ENCODE measurements around the gene NCOA6. TPM values are rescaled to one million over a fixed set of nuclear protein-coding genes. Genes with fewer than 3 reads are reported as not detected.
"Not testable (repeated sequence)": the region's sequence is repeated elsewhere in the genome, so short reads cannot be mapped to it uniquely, and the experiment has no call there.

NCOA6 gene
- total and polyA plus RNA-seq, 5 donors from 2014 or later = 1.7 to 31.5 (median 3.9) TPM

DNA sequence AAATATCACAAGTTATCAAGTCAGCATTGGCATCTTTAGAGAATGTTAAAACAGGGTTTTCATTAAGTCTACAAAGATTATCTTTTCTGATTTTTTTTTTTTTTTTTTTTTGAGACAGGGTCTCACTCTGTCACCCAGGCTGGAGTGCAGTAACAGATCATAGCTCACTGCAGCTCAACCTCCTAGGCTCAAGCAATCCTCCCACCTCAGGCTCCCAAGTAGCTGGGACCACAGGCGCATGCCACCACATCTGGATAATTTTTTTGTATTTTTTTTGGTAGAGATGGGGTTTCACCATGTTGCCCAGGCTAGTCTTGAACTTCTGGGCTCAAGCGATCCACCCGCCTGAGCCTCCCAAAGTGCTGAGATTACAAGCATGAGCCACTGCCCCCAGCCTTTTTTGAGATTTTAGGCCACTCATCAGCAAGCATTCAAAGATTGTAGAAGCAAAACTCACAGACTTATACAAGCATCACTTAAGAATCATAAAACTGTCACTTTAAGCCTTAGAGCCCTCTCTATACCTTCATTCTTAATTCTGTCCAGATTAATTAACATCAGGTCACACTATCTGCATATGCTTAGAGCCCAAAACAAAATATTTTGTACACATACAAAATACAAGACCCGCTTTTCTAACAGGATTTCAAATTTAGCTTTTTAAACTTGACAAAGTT is 32.6 kb downstream of the NCOA6 start:
- Mint-ChIP-seq H3K4me3 (no peak overlapping the region), H3K27me3 (no peaks in the 10 kb centered on the region), H3K27ac (peak overlapping the region in 2 of 3 donors; percentile 12 to 69), H3K36me3 (peaks cover 2% of the 10 kb centered on the region), H3K4me1 (peaks cover 12 to 33% (median 17%) of the 10 kb centered on the region in 4 donors), H3K9me3 (no peaks in the 10 kb centered on the region)
- no peak overlapping the region for H3K27ac ChIP-seq (ENCODE audit: insufficient read depth, low read length, poor library complexity, severe bottlenecking)
- H3K4me1 ChIP-seq (ENCODE audit: control insufficient read depth, insufficient read depth, low read length, poor library complexity, severe bottlenecking) = no peaks in the 10 kb centered on the region
- no peaks in the 10 kb centered on the region for H3K27me3 ChIP-seq (ENCODE audit: control insufficient read depth, insufficient read depth, low read length)
- ATAC-seq (ENCODE audit: low read depth in 2 of 2) (no peak), DNase-seq (no peak)
- H3K4me3 ChIP-seq (ENCODE audit: low read depth, low read length) = no peak overlapping the region
- H3K36me3 ChIP-seq (ENCODE audit: control insufficient read depth, insufficient read depth, low read length) = peaks cover 10% of the 10 kb centered on the region
- no peaks in the 10 kb centered on the region for H3K9me3 ChIP-seq (ENCODE audit: control insufficient read depth in 2 of 2, low read length in 2 of 2)

DNA sequence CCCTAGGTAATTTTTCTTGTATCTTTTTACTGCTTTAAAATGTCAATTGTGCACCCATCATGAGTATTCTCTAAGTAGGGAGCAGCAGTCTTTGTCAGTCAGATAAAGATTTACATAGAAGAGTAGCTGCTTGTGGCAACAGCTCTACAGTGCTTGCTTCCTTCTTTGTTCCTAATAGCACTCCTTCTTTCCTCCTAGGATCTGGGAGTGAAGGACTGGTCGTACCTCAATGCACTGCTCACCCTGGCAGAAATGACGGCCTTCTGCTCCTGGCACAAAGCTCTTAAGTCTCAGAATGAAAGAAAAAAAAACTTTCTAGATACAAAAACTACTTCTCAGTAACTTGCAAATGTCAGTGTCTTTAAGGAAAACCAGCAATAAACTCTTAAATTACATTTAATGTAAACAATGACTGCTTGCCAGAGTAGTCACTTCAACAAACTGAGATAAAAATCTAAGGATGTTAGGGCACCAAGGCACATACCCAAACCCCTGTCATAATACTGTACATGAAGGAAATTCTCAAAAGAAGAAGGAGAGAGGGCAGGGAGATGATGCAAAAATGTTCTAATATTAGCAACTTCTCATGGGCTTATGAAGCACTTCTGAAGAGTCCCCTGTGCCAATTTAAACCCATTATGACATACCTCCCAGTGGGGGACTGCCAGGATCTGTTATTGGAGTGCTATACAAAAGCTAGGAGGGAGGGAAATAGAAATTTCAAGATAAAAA is 34.0 kb downstream of the NCOA6 start:
- Mint-ChIP-seq H3K4me3 (no peak overlapping the region), H3K27ac (no peak overlapping the region), H3K9me3 (no peaks in the 10 kb centered on the region), H3K36me3 (peaks cover 2% of the 10 kb centered on the region), H3K27me3 (no peaks in the 10 kb centered on the region), H3K4me1 (peaks cover 12 to 30% (median 17%) of the 10 kb centered on the region in 4 donors)
- H3K4me1 ChIP-seq (ENCODE audit: control insufficient read depth, insufficient read depth, low read length, poor library complexity, severe bottlenecking) = no peaks in the 10 kb centered on the region
- no peak for ATAC-seq (ENCODE audit: low read depth in 2 of 2)
- H3K4me3 ChIP-seq (ENCODE audit: low read depth, low read length) = no peak overlapping the region
- H3K9me3 ChIP-seq (ENCODE audit: control insufficient read depth in 2 of 2, low read length in 2 of 2) = no peaks in the 10 kb centered on the region
- DNase-seq = no peak
- H3K36me3 ChIP-seq (ENCODE audit: control insufficient read depth, insufficient read depth, low read length) = peaks cover 14% of the 10 kb centered on the region
- no peak overlapping the region for H3K27ac ChIP-seq (ENCODE audit: insufficient read depth, low read length, poor library complexity, severe bottlenecking)
- H3K27me3 ChIP-seq (ENCODE audit: control insufficient read depth, insufficient read depth, low read length) = no peaks in the 10 kb centered on the region

DNA sequence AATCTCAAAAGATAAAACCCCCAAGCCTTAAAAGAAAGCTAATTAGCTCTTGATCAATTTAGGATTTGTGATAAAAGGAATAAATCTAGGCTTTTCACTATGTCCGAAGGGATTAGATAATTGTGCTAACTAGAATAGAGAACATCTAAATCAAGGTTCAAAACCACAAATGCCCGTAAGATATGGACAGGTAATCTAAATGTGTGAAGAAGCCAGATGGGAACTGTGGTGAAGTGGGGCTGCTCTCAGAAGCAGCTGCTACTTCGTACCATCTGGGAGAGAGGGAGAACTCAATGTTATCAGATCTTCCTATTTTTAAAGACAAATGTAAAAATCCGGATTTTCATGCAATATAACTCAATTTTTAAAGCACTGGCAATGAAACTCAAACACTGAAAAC is 44.2 kb downstream of the NCOA6 start:
- H3K27ac ChIP-seq (ENCODE audit: insufficient read depth, low read length, poor library complexity, severe bottlenecking) = no peak overlapping the region
- Mint-ChIP-seq H3K36me3 (peaks cover 5% of the 10 kb centered on the region), H3K9me3 (no peaks in the 10 kb centered on the region), H3K4me3 (no peak overlapping the region), H3K27me3 (no peaks in the 10 kb centered on the region), H3K4me1 (peaks cover 0 to 4% (median under 1%) of the 10 kb centered on the region in 4 donors), H3K27ac (no peak overlapping the region)
- peaks cover 13% of the 10 kb centered on the region for H3K36me3 ChIP-seq (ENCODE audit: control insufficient read depth, insufficient read depth, low read length)
- ATAC-seq (ENCODE audit: low read depth in 2 of 2) (no peak), DNase-seq (no peak)
- no peaks in the 10 kb centered on the region for H3K27me3 ChIP-seq (ENCODE audit: control insufficient read depth, insufficient read depth, low read length)
- H3K9me3 ChIP-seq (ENCODE audit: control insufficient read depth in 2 of 2, low read length in 2 of 2) = no peaks in the 10 kb centered on the region
- H3K4me1 ChIP-seq (ENCODE audit: control insufficient read depth, insufficient read depth, low read length, poor library complexity, severe bottlenecking) = no peaks in the 10 kb centered on the region
- no peak overlapping the region for H3K4me3 ChIP-seq (ENCODE audit: low read depth, low read length)

DNA sequence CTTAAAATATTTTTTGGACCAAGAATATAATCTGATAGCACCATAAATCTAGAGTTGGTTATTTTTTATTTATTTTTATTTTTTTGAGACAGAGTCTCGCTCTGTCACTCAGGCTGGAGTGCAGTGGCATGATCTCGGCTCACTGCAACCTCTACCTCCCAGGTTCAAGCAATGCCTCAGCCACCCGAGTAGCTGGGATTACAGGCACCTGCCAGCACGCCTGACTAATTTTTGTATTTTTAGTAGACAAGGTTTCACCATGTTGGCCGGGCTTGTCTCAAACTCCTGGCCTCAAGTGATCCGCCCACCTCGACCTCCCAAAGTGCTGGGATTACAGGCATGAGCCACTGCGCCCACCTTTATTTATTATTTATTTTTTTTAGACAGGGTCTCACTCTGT is 45.2 kb downstream of the NCOA6 start:
- H3K27me3 Mint-ChIP-seq; H3K4me1 ChIP-seq (ENCODE audit: control insufficient read depth, insufficient read depth, low read length, poor library complexity, severe bottlenecking); H3K9me3 ChIP-seq (ENCODE audit: control insufficient read depth in 2 of 2, low read length in 2 of 2); H3K4me3 ChIP-seq (ENCODE audit: low read depth, low read length); ATAC-seq (ENCODE audit: low read depth in 2 of 2); H3K9me3 Mint-ChIP-seq; H3K27ac Mint-ChIP-seq; DNase-seq; H3K4me1 Mint-ChIP-seq; H3K27ac ChIP-seq (ENCODE audit: insufficient read depth, low read length, poor library complexity, severe bottlenecking); H3K27me3 ChIP-seq (ENCODE audit: control insufficient read depth, insufficient read depth, low read length); H3K4me3 Mint-ChIP-seq; H3K36me3 Mint-ChIP-seq: not testable (repeated sequence)
- peaks cover 20% of the 10 kb centered on the region for H3K36me3 ChIP-seq (ENCODE audit: control insufficient read depth, insufficient read depth, low read length)

DNA sequence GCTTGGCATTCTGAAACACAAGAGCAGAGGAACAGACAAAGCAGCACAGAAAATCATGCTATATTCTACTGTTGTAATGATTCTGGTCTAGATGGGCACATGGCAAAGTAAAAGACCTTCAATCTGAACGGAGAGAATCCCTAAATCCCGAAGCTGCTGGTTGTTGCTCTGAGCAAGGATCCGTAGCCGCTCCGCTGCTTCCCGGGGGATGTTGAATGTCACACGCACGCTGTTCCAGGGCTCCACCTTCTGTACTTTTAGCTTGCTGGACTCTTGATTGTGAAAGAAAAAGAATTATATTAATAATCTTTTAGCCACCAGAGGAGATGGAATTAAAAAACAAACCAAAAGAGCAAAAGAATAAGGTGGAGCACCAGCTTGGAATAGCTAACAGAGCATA is 49.3 kb downstream of the NCOA6 start:
- H3K27ac ChIP-seq (ENCODE audit: insufficient read depth, low read length, poor library complexity, severe bottlenecking) = no peak overlapping the region
- Mint-ChIP-seq H3K4me3 (no peak overlapping the region), H3K4me1 (peaks cover 0 to 4% (median 0%) of the 10 kb centered on the region in 4 donors), H3K27me3 (no peaks in the 10 kb centered on the region), H3K36me3 (peaks cover 29% of the 10 kb centered on the region), H3K9me3 (no peaks in the 10 kb centered on the region), H3K27ac (no peak overlapping the region)
- no peaks in the 10 kb centered on the region for H3K27me3 ChIP-seq (ENCODE audit: control insufficient read depth, insufficient read depth, low read length)
- DNase-seq = no peak
- no peak overlapping the region for H3K4me3 ChIP-seq (ENCODE audit: low read depth, low read length)
- no peaks in the 10 kb centered on the region for H3K9me3 ChIP-seq (ENCODE audit: control insufficient read depth in 2 of 2, low read length in 2 of 2)
- no peaks in the 10 kb centered on the region for H3K4me1 ChIP-seq (ENCODE audit: control insufficient read depth, insufficient read depth, low read length, poor library complexity, severe bottlenecking)
- ATAC-seq (ENCODE audit: low read depth in 2 of 2) = no peak
- peaks cover 49% of the 10 kb centered on the region for H3K36me3 ChIP-seq (ENCODE audit: control insufficient read depth, insufficient read depth, low read length)

DNA sequence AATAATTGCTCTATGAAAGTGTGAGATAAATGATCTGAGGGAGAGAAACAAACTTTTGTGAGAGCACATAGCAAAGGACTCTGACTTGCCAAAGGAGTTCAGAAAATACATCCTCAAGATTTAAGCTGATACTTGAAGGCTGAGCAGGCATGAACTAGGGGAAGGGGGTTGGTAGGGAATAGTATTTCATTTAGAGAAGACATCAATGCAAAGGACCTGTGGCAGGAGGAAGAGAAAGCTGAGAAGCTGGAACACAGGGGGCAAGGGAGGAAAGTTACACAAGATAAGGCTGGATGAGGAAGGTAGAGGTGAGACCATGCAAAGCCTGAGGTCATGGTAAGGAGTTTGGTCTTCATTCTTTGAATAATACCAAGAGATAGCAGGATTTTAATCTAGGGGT is 50.6 kb downstream of the NCOA6 start:
- Mint-ChIP-seq H3K4me1 (peaks cover 0 to 5% (median under 1%) of the 10 kb centered on the region in 4 donors), H3K27ac (peak overlapping the region in 1 of 3 donors; percentile 5), H3K9me3 (no peaks in the 10 kb centered on the region), H3K27me3 (no peaks in the 10 kb centered on the region), H3K4me3 (no peak overlapping the region), H3K36me3 (peaks cover 29% of the 10 kb centered on the region)
- H3K27ac ChIP-seq (ENCODE audit: insufficient read depth, low read length, poor library complexity, severe bottlenecking) = no peak overlapping the region
- no peak overlapping the region for H3K4me3 ChIP-seq (ENCODE audit: low read depth, low read length)
- no peaks in the 10 kb centered on the region for H3K27me3 ChIP-seq (ENCODE audit: control insufficient read depth, insufficient read depth, low read length)
- H3K9me3 ChIP-seq (ENCODE audit: control insufficient read depth in 2 of 2, low read length in 2 of 2) = no peaks in the 10 kb centered on the region
- peaks cover 47% of the 10 kb centered on the region for H3K36me3 ChIP-seq (ENCODE audit: control insufficient read depth, insufficient read depth, low read length)
- H3K4me1 ChIP-seq (ENCODE audit: control insufficient read depth, insufficient read depth, low read length, poor library complexity, severe bottlenecking) = no peaks in the 10 kb centered on the region
- DNase-seq = no peak
- no peak for ATAC-seq (ENCODE audit: low read depth in 2 of 2)

DNA sequence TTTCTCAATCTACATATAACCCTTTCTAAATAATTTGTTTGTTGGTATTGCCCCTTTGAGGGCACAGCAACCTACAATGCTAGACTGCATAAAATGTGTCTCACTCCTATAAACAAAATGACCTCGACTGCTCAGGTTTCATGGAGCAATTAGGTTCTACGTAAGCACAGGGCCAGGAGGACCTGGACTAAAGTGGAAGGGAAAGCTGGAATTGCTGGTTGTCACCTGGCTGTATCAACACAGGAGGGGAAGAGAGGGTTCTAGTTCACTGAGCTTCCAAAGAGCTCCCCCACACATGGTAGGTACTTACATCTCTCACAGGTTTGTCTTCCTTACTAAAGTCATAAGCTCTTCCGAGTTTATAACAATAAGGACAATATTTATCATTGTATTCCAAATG is 51.0 kb downstream of the NCOA6 start:
- no peak overlapping the region for H3K4me3 Mint-ChIP-seq
- peaks cover 0 to 9% (median 3%) of the 10 kb centered on the region in 4 donors for H3K4me1 Mint-ChIP-seq
- no peaks in the 10 kb centered on the region for H3K27me3 ChIP-seq (ENCODE audit: control insufficient read depth, insufficient read depth, low read length)
- ATAC-seq (ENCODE audit: low read depth in 2 of 2) (no peak), DNase-seq (no peak)
- peaks cover 29% of the 10 kb centered on the region for H3K36me3 Mint-ChIP-seq
- H3K4me1 ChIP-seq (ENCODE audit: control insufficient read depth, insufficient read depth, low read length, poor library complexity, severe bottlenecking) = no peaks in the 10 kb centered on the region
- peaks cover 45% of the 10 kb centered on the region for H3K36me3 ChIP-seq (ENCODE audit: control insufficient read depth, insufficient read depth, low read length)
- H3K4me3 ChIP-seq (ENCODE audit: low read depth, low read length) = no peak overlapping the region
- H3K9me3 Mint-ChIP-seq = no peaks in the 10 kb centered on the region
- no peak overlapping the region for H3K27ac ChIP-seq (ENCODE audit: insufficient read depth, low read length, poor library complexity, severe bottlenecking)
- H3K27me3 Mint-ChIP-seq = no peaks in the 10 kb centered on the region
- H3K9me3 ChIP-seq (ENCODE audit: control insufficient read depth in 2 of 2, low read length in 2 of 2) = no peaks in the 10 kb centered on the region
- no peak overlapping the region for H3K27ac Mint-ChIP-seq

DNA sequence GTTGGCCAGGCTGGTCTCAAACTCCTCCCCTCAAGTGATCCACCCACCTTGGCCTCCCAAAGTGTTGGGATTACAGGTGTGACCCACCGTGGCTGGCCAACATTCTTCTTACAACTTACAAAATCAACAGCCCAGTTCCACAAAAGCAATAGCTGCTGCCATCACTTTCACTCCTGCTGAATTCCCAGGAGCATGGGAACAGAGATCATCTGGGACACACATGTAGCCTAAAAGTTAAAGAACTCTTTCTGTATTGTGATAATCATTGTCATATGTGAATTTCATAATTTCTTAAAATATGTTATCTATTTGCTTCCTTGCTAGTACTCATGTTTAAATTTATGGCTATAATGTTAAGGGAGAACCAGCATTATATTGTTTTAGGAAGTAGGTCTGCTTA is 51.7 kb downstream of the NCOA6 start:
- ATAC-seq (ENCODE audit: low read depth in 2 of 2) = no peak
- Histone ChIP-seq H3K4me3 (ENCODE audit: low read depth, low read length) (no peak overlapping the region), H3K27me3 (ENCODE audit: control insufficient read depth, insufficient read depth, low read length) (no peaks in the 10 kb centered on the region), H3K9me3 (ENCODE audit: control insufficient read depth in 2 of 2, low read length in 2 of 2) (no peaks in the 10 kb centered on the region), H3K27ac (ENCODE audit: insufficient read depth, low read length, poor library complexity, severe bottlenecking) (no peak overlapping the region), H3K4me1 (ENCODE audit: control insufficient read depth, insufficient read depth, low read length, poor library complexity, severe bottlenecking) (no peaks in the 10 kb centered on the region), H3K36me3 (ENCODE audit: control insufficient read depth, insufficient read depth, low read length) (peaks cover 44% of the 10 kb centered on the region)
- H3K27ac Mint-ChIP-seq = no peak overlapping the region
- no peak overlapping the region for H3K4me3 Mint-ChIP-seq
- H3K36me3 Mint-ChIP-seq = peaks cover 31% of the 10 kb centered on the region
- H3K9me3 Mint-ChIP-seq = no peaks in the 10 kb centered on the region
- H3K4me1 Mint-ChIP-seq = peaks cover 0 to 10% (median 3%) of the 10 kb centered on the region in 4 donors
- H3K27me3 Mint-ChIP-seq = no peaks in the 10 kb centered on the region
- no peak for DNase-seq
